CD4-positive, alpha-beta T cell treated with Interleukin-15 for 4 hours (primary cell): ENCODE data around the gene TMEM250.
A peak's percentile ranks its signal among the peaks of the same experiment; 100 is the strongest.
"Not testable (repeated sequence)": the region's sequence is repeated elsewhere in the genome, so short reads cannot be mapped to it uniquely, and the experiment has no call there.

ENCODE experiments used
- DNase-seq: peaks from one replicate; pipeline ENCODE4 v3.0.0-alpha.2; 2020; ENCODE audit warnings: low spot score

TMEM250 gene

GRCh38 chr9:136118320-136119060 is at the start of gene TMEM250:
Gene TMEM250, minus strand, starts transcription at chr9:136118875. Its CDS starts 1,975 bp downstream, at chr9:136116900.
- peak; percentile 96 for DNase-seq

GRCh38 chr9:136163248-136163850 is 44.7 kb upstream of the TMEM250 start:
- no peak for DNase-seq

- DNase-seq = no peak
Observed at GRCh38 chr9:136160995-136161610, 42.4 kb upstream of the TMEM250 start.

GRCh38 chr9:136160381-136160841 is 41.7 kb upstream of the TMEM250 start:
- no peak for DNase-seq

- no peak for DNase-seq
Observed at GRCh38 chr9:136159851-136160250, 41.2 kb upstream of the TMEM250 start.

GRCh38 chr9:136157477-136158265 is 39.0 kb upstream of the TMEM250 start:
- DNase-seq = no peak

GRCh38 chr9:136156209-136157120 is 37.8 kb upstream of the TMEM250 start:
- no peak for DNase-seq

- no peak for DNase-seq
Observed at GRCh38 chr9:136155576-136155975, 36.9 kb upstream of the TMEM250 start.

- no peak for DNase-seq
Observed at GRCh38 chr9:136154943-136155342, 36.3 kb upstream of the TMEM250 start.

GRCh38 chr9:136153381-136154065 is 34.8 kb upstream of the TMEM250 start:
- no peak for DNase-seq

GRCh38 chr9:136152931-136153330 is 34.3 kb upstream of the TMEM250 start:
- no peak for DNase-seq

- no peak for DNase-seq
Observed at GRCh38 chr9:136152543-136152866, 33.8 kb upstream of the TMEM250 start.

- DNase-seq = no peak
Observed at GRCh38 chr9:136151848-136152542, 33.3 kb upstream of the TMEM250 start.

GRCh38 chr9:136151214-136151804 is 32.6 kb upstream of the TMEM250 start:
- DNase-seq = no peak

GRCh38 chr9:136150664-136151213 is 32.1 kb upstream of the TMEM250 start:
- not testable (repeated sequence) for DNase-seq

- DNase-seq = no peak
Observed at GRCh38 chr9:136149853-136150252, 31.2 kb upstream of the TMEM250 start.

- DNase-seq = no peak
Observed at GRCh38 chr9:136149337-136149736, 30.7 kb upstream of the TMEM250 start.

- DNase-seq = no peak
Observed at GRCh38 chr9:136148766-136149165, 30.1 kb upstream of the TMEM250 start.
